NCI-H526 (cell line): ENCODE measurements around the gene ERBB4.
"Not testable (repeated sequence)": the region's sequence is repeated elsewhere in the genome, so short reads cannot be mapped to it uniquely, and the experiment has no call there.

Experiments used
- DNase-seq, 2 experiments: peaks; one replicate each; lab custom pipeline; 2025; lab: John Stamatoyannopoulos, UW

Gene ERBB4

DNA sequence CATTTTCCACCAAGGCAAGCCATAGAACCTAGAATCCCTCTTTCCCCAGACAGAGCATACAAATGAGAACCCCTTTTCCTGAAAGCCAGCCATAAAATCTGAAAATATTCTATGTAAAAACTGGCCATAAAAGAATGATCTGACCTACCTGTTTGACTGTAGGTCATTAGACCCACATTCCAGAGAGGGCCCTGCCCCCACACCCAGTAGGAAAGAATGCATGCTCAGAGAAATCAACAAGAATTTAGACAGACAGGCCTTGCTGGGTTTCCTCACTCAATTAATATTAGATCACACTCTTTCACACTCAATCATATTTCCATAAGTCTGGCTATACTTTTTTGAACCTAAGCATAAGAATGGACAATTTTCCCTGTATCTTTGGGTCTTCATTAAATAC, 929.5 kb downstream of the ERBB4 start:
- DNase-seq: no peak

DNA sequence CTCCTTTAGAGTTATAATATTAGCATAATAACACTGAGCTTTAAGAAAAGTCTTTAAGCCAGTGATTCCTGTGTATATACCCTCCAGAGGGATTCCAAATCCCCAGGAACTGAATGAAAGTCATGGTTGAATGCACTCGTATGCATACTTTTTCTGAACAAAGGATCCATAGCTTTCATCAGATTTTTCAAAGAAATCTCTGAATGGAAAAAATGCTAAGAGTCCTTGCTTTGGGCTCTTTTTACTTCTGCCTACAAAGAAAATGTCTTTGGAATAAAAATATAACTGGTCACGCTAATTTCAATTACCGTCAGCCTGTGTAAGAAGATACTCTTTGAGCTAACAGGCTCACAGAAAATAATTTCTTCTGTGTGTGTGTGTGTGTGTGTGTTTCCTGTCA, 939.5 kb downstream of the ERBB4 start:
- no peak for DNase-seq

DNA sequence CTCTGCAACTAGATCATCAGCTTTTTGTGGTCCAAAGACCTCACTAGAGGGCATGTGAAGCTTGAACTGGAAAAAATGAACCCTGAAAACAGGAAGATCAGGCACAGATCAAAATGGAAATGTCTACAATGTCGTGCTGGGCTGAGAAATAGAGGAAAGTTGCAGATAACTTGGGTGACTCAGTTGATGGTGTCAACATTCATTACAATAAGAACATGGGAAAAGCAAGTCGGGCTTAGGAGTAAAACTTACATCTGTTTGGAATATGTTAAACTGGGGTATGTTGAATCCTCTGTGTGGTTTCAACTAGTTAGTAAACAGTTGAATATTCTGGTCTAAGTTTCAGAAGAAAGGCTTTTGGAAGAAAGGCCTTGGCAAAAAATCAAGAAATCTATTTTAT, 940.4 kb downstream of the ERBB4 start:
- DNase-seq: no peak

DNA sequence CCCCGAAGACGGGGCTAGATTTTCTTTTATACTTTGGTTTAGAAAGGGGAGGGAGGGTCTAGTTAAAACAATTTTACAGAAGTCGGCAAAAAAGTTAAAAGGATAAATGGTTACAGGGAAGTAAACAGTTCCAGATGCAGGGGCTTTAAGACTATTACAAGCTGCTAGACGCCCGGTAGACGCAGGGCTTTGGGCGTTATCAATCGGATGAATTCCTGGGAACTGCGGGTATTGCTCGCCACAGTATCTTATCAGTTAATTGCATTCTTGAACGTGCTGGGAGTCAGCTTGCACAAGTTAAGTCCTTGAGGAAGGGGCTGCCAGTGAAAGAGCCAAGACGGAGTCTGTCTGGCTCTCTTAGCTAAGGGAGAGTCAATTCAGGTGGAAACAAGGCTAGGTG, 946.6 kb downstream of the ERBB4 start:
- not testable (repeated sequence) for DNase-seq

DNA sequence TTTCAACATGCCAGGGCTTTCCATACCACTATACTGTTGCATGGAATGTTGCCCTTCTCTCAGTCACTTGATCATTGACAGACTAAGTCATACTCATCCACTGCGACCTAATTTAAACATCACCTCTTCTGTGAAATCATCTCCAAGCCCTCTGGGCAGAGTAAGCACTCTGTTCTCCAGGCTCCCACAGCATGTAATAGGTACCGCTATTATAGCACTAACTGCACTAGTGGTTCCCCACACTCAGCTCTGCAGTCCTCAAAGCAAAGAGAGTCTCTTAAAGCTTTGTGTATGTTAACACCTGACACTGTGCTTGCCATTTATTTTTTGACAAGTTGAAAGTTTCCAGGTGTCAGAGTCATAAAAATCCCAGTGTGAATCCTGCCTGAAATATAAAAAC, 947.2 kb downstream of the ERBB4 start:
- no peak for DNase-seq

DNA sequence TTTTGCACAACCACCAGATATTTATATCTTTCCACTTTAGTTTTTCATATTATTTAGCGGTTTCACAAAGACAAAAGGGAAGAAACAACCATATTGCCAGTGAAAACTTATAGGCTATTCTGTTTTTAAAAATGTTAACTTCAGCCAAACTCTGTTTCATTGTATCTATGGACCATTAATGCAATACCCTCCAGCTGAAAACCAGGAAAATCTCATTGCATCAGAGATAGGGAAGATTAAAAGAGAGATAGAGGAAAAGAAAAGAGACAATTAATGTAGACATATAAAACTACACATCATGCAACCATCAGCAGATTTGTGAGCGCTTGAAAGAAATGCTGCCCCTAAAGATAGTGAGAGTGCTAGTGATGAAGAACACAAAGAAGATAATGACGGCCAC, 970.2 kb downstream of the ERBB4 start:
- DNase-seq: no peak

DNA sequence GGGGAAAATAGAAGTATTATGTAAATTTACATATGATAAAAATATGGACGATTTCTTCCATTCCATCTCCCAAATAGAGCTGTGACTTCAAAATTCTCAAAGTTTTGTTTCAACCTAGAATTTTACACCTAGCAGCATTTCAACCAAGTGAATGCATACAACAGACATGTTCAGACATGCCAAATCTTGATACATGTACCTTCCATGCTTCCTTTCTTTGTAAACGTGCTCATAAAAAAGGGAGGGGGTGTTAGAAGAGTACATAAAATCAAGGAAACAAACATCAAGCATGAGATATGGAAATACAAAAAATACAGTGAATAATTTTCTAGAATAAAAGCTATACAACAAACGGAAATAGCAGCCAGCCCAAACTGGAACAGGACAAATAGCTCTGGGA, 974.2 kb downstream of the ERBB4 start:
- no peak for DNase-seq

DNA sequence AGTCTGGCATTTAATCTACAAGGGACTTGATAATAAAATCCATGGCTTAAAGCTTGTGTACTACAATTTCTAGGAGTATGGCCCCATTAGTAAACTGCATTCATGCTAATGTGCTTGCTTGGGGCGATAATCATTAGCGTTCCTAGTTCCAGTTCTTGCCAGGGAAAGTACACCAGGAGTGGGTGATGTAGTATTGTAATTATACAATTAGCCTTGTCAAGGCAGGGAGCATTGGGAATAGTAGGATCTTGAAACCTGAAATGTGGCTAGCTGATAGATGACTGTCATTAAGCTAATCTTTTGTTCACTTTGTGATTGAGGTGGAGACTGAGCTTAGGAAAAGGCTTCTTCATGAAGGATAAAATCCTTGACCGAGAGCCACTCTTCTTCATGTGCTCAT, 993.0 kb downstream of the ERBB4 start:
- DNase-seq: no peak

DNA sequence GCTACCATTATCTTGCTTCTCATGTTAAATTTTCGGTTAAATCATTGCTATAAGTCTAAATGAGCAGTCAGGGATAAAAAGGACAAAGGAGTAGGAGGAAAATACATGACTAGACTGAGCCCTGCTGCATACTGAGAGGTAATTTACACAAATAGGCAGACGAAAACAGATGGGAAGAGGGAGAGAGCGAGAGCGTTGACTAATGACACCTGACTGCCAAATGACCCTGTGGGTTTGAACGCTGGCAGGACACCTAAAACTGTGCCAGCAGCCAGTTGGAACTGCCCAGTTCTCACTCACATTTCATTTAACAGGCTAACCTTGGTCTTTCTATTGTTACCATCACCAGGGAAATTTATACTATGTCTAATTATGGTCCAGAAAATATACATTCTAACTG, 1004.0 kb downstream of the ERBB4 start:
- DNase-seq: no peak

DNA sequence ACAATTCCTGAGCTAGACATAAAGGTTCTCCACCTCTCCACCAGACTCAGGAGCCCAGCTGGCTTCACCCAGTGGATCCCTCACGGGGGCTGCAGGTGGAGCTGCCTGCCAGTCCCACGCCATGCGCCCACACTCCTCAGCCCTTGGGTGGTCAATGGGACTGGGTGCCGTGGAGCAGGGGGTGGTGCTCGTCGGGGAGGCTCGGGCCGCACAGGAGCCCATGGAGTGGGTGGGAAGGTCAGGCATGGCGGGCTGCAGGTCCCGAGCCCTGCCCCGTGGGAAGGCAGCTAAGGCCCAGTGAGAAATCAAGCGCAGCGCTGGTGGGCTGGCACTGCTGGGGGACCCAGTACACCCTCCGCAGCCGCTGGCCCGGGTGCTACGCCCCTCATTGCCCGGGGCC, 1014.4 kb downstream of the ERBB4 start:
- DNase-seq: not testable (repeated sequence)

DNA sequence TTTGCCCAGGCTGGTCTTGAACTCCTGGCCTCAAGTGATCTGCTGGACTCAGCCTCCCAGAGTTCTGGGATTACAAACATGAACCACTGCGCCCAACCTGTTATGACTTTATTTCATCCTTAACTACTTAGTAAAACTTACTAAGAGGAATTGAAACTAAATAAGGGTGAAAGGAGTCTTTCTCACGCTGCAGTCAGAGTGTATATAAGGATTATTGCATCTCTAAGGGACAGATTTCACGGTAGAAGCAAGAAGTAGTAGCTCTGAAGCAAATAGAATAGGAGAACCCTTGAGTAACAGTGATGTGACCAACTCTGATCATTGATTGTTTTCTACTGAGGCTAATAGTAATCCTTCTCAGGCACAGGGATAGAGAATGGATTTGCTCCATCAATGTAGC, 1022.1 kb downstream of the ERBB4 start:
- DNase-seq: no peak

DNA sequence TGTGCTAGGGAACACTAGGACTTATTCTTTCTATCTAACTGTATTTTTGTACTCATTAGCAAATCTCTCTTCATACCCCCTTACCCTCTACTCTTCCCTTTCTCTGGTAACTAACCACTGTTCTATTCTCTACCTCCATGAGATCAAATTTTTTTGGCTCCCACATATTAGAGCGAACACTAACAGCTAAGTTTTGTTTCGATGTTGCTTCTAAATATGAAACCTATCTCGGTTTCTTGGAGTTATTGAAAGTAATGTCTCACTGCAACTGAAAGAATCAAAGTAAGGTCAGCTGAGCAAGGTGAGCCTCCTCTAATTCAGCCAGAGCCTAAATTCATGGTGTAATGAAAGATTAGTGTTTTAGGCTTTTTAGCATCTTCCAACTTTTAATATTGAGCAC, 1024.6 kb downstream of the ERBB4 start:
- no peak for DNase-seq

DNA sequence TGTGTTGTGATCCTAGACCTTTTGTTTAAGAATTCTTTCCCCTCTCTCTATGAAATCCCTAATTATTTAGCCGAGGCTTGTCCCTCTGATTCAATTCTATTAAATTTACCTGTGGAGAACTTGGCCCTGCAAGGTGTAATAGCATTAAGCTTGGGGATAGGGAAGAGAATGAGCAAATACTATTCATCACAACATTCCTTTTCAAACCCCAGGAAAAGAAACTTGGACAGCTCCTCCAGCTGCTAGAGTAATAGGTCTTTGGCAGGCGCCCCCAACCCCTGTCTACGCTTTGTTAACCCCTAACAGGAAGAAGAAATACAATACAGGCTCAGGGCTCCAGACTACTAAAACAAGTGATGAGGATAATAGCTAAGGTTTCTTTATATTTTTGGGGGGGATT, 1025.2 kb downstream of the ERBB4 start:
- no peak for DNase-seq

DNA sequence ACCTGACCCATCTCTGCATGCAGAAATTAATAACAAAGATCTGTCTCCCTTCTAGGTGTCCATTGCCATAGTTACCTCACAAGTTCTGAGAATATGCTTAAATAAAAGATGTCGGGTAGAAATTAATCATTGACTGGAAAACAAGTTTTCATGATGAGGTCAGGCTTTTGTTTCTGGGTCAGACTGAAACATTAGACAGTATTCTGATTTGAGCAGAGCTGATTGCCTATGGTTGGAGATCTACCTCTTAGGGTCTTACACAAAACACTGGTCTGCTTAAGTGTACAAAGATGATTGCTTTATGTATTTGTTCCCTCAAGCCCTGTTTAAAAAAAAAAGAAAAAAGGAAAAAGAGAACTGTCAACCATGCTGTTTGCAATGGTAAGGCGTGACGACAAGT, 1025.8 kb downstream of the ERBB4 start:
- DNase-seq: peak; percentile 3 to 17

DNA sequence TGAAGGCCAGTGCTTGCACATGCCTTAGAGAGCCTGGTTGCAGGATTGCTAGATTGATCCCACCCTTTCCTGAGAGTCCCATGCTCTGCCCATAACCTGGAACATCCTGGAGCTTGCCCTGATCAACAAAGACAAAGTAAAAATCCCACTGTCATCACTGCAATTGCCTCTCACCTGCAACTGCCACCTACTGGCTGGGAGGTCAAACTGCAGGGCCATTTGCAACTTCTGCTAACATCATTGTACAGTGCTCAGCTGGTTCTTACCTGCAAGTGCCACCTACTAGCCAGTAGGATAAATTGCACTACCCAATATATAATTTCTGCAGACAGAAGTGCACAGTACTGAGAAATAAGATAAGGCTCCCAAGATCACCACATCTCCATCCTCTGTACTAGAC, 1034.7 kb downstream of the ERBB4 start:
- DNase-seq: no peak

DNA sequence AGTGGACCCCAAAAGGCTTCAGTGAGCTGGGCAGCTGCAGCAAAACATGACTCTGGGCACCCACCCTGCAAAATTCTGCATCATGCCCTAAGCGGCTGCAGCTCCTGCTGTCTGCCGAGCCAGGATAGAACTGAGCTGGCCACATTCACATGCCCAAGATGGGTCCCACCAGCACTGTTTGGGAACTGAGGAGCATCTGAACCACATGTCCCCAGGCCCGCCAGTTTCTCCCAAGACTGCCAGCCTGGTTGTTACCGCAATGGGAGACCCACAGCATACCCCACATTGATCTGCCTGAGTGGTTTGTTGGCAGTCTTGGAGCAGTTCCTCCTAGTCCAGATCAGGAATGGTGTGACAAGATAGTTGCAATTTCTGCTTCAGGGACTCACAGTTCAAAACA, 1035.4 kb downstream of the ERBB4 start:
- no peak for DNase-seq

DNA sequence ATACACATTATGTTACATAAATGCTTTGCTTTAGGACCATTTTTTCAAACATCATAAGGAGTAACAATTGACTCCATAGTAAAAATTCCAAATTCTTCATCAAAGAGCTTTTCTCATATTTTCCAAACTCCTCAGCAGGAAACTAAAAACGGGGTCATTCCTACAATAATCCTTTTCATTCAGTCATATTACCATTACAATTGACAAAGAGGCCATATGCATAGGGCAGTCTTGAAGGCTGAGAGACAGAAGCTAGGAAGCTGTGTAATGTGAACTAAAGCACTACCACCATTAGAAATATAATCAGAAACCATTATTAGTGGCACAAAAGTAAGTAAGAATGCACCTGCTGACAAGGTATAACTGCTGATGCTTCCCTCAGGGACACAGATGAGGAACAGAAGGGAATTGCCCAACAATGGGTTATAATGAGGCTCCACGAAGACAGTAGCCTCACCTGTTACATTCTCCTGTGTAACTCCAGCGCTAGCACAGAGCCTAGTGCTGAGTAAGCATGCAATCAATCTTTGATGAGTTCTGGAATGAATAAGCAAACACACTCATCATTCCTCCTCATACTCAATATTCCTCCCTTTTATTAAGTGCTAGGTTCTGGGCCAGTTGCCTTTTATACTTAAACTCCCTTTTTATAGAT, 1039.9 kb downstream of the ERBB4 start:
- no peak for DNase-seq

DNA sequence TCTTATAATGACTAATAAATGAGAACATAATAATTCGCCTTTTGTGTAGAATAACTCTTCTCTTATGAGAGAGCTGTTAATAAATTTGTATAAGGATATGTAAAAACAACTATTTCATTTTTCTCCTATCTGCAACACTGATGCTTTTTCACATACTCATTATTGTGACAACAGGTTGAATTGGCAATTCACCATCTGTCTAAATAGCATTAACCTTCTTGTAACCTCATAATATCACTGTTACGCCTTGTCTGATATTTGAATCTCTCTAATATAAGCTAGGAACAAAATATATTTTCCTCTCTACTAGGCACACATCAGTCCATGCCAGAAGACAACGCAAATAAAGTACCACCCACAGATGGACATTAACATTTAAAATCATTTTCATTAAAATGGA, 1043.3 kb downstream of the ERBB4 start:
- no peak for DNase-seq

DNA sequence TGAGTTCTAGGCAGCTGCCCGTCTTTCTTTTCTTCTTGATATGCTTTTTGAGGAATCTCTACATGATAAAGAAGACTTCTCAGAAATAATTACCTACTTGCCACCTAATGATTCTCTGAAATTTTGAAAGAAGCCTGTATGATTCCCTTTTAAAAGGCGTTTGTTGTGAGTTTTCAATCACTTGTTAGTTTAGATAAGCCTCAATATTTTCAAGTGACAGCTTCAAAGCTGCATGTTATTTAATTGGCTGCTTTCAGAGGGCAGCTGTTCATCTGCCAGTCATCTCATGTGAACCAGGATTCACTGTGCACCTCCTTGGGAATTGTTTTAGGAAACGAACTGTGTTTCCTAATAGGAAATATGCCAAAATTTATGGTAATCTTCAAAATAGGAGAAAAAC, 1044.1 kb downstream of the ERBB4 start:
- DNase-seq: no peak

DNA sequence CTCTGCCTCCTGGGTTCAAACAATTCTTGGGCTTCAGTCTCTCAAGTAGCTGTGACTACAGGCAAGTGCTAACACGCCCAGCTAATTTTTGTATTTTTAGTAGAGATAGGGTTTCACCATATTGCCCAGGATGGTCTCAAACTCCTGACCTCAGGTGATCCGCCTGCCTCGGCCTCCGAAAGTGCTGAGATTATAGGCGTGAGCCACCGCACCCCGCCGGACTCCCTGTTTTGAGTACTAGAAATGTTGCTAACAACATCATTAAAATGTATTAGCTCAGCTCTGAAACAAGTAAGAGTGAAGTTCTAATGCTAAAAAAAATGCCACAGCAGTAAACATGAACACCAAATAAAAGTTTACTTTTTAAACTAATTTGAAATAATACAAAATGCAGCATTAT, 1044.5 kb downstream of the ERBB4 start:
- DNase-seq: no peak

DNA sequence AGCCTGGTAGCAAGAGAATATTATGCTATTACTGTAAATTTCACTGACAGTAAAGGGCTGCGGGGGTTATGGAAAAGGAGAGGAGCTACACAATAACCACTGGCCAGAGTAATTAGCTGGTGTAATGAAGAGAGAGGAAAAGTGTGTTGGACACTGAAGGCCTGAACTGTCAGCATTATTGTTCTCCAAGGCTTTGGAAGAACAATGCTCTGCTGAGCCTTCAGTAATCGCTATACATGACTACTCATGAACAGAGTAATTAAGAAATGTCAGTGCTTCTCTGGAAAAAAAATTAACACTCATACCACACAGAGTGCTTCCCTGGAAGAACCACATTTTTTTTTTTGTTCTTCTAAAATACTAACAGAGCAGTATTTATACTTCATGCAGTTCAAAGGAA, 1050.9 kb downstream of the ERBB4 start:
- no peak for DNase-seq

DNA sequence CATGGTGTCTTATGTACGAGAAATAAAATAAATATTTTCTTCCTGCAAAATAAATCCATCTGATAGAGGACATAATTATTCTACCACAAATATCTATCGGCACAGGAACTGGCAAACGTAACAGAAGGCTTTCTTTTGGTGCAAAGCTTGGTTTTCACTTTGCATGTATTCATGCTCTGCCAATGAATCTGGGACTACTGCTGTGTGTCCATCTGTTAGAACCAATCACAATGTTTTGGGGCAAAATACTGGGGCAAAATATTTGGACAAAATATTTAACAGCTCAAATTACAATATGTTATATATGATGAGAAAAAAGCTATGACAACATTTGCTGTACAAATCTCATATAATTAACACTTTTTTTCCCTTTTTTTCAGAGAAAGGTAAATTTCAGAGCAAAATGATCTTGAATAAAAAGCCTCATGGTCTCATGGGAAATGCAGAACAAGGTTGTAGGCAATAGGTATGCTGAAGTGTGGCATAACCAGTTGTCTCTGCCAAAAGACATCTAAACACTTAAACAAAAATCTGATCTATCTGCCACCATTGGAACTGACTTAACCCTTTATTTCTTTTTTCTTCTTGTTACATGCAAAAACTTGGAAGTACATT, 1059.0 kb downstream of the ERBB4 start:
- no peak for DNase-seq

DNA sequence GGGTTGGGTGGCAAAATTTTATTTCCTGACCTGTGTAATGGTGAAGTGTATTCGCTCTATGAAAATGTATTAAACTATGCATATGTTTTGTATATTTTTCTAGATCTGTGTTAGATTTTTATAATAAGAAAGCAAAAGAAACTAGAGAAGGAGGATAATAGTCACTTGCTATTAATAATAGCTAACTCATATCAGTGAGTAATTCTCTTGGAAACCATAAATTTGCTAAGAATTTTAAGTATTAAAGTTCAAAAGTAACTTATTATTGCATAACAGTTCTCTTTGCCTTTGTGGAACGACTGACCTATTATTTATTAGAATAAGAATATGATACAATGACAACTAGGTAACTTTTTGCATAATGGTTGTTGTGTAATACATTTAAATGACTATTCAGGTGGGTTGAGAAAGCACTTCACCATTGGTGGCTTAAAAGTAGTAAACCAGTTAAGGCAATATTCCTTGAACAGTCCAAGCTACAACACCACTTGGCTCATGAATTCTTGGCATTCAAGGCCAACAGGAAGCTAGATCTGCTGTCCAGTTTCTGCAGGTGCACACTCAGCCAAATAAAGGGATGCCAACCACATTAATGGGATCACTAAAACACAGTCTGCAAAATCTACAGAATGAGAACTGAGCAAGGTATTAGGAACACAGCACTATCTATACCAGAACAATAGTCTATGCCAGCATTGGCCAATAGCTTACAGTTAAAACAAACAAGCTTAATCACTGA, 1060.9 kb downstream of the ERBB4 start:
- no peak for DNase-seq

DNA sequence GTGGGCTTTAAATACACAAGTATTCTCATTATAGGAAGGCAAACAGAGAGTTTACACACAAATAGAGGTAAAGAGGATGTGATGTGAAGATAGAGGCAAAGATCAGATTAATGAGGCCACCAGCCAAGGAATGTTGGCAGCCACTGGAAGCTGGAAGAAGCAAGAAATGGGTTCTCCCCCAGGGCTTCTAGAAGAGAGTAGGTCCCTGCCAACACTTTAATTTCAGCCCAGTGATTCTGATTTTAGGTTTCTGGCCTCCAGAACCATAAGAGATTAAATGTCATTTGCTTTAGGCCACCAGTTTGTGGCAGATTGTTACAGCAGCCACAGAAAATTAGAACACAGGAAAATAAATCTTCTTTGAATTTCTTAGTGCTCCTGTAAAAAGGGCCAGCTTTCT, 1065.5 kb downstream of the ERBB4 start:
- DNase-seq: no peak
